Smooth muscle cell (in vitro differentiated cells): Measurements from ENCODE around the gene AFF3. TPM values are rescaled to one million over a fixed set of nuclear protein-coding genes. Genes with fewer than 3 reads are reported as not detected.

Experiments used
- DNase-seq: peaks from one replicate; lab custom pipeline; 2025; ENCODE audit not compliant: unreplicated experiment; lab: John Stamatoyannopoulos, UW
- H2AFZ ChIP-seq: fragments of 200-600 bp; sonication (generic); 2 replicates; pipeline ENCODE4 v1.6.0; 2016; ENCODE audit warnings: antibody characterized with exemption, low read depth, mild to moderate bottlenecking
- H3F3A ChIP-seq: fragments of 200-600 bp; sonication (generic); 2 replicates; pipeline ENCODE4 v1.6.0; 2017; ENCODE audit warnings: antibody characterized with exemption, low read depth
- H3K27ac ChIP-seq: fragments of 200-600 bp; sonication (generic); 2 replicates; pipeline ENCODE4 v1.5.1; 2016; ENCODE audit warnings: low read depth, mild to moderate bottlenecking
- H3K27me3 ChIP-seq: fragments of 200-600 bp; sonication (generic); 2 replicates; pipeline ENCODE4 v1.6.1; 2016; ENCODE audit warnings: low read depth, mild to moderate bottlenecking
- H3K36me3 ChIP-seq: fragments of 200-600 bp; sonication (generic); 2 replicates; pipeline ENCODE4 v1.5.1; 2016; ENCODE audit warnings: low read depth
- H3K4me1 ChIP-seq: fragments of 200-600 bp; sonication (generic); 2 replicates; pipeline ENCODE4 v1.5.1; 2016; ENCODE audit warnings: low read depth
- H3K4me2 ChIP-seq: fragments of 200-600 bp; sonication (generic); 2 replicates; pipeline ENCODE4 v1.6.0; 2016; ENCODE audit warnings: mild to moderate bottlenecking
- H3K4me3 ChIP-seq: fragments of 200-600 bp; sonication (generic); 2 replicates; pipeline ENCODE4 v1.5.1; 2016; ENCODE audit warnings: mild to moderate bottlenecking
- H3K79me2 ChIP-seq: fragments of 200-600 bp; sonication (generic); 2 replicates; pipeline ENCODE4 v1.6.0; 2016; ENCODE audit warnings: low read depth, mild to moderate bottlenecking
- H3K9ac ChIP-seq: fragments of 200-600 bp; sonication (generic); 2 replicates; pipeline ENCODE4 v1.6.0; 2016; ENCODE audit warnings: low read depth
- H3K9me3 ChIP-seq: fragments of 200-600 bp; sonication (generic); replicated peaks from 2 replicates; pipeline ENCODE4 v1.5.1; 2016; ENCODE audit warnings: low read depth
- H4K20me1 ChIP-seq: fragments of 200-600 bp; sonication (generic); 2 replicates; pipeline ENCODE4 v1.6.0; 2016; ENCODE audit warnings: low read depth
- CTCF ChIP-seq: fragments of 200-600 bp; sonication (generic); IDR thresholded peaks from 2 replicates; pipeline ENCODE4 v1.5.1; 2017; ENCODE audit warnings: borderline replicate concordance, mild to moderate bottlenecking, antibody characterized with exemption; ENCODE audit not compliant: insufficient read depth, poor library complexity, severe bottlenecking
- WGBS: methylation state at CpG from one replicate; pipeline ENCODE4 v1.1.7; 2016; ENCODE audit warnings: low lambda C conversion rate; 5-methylcytosine and 5-hydroxymethylcytosine counted together
- polyA plus RNA-seq: library from polyadenylated mRNA; unstranded; fragments of >200 nt; fragmentation: Nextera tagmentation; extraction: Ambion mirVana; gene quantifications from 2 replicates; pipeline ENCODE4 v1.2.1, GENCODE V29; 2016
- total RNA-seq: library from RNA; depleted of rRNA; stranded (reverse); fragments of >200 nt; gene quantifications from 2 replicates; pipeline ENCODE4 v1.2.3, GENCODE V29; 2014

The AFF3 gene
- total and polyA plus RNA-seq, 2 experiments from 2014 or later = 0.27 to 0.39 TPM

- no peaks in the 10 kb centered on the region for H3F3A ChIP-seq
- no peak overlapping the region for H3K4me2 ChIP-seq
- 87% methylated on average over 2 of the region's 2 CpGs for WGBS
- no peak for TF ChIP-seq CTCF
- no peaks in the 10 kb centered on the region for H3K79me2 ChIP-seq
- no peaks in the 10 kb centered on the region for H3K4me1 ChIP-seq
- no peak overlapping the region for H2AFZ ChIP-seq
- H3K9me3 ChIP-seq = no peaks in the 10 kb centered on the region
- no peak for DNase-seq
- no peak overlapping the region for H3K9ac ChIP-seq
- H3K4me3 ChIP-seq = no peak overlapping the region
- peaks cover 7% of the 10 kb centered on the region for H3K27me3 ChIP-seq
- no peaks in the 10 kb centered on the region for H4K20me1 ChIP-seq
- no peaks in the 10 kb centered on the region for H3K36me3 ChIP-seq
- no peak overlapping the region for H3K27ac ChIP-seq
Observed at GRCh38 chr2:99851089-99851488, 291.3 kb downstream of the AFF3 start.

GRCh38 chr2:99850084-99850710, 292.2 kb downstream of the AFF3 start:
- no peak for DNase-seq
- H3K9me3 ChIP-seq = no peaks in the 10 kb centered on the region
- no peak for TF ChIP-seq CTCF
- H3K4me2 ChIP-seq = no peak overlapping the region
- H4K20me1 ChIP-seq = no peaks in the 10 kb centered on the region
- 83% methylated on average over 5 of the region's 5 CpGs for WGBS
- H3F3A ChIP-seq = no peaks in the 10 kb centered on the region
- no peak overlapping the region for H3K4me3 ChIP-seq
- H3K4me1 ChIP-seq = no peaks in the 10 kb centered on the region
- no peak overlapping the region for H3K27ac ChIP-seq
- no peaks in the 10 kb centered on the region for H3K36me3 ChIP-seq
- H3K79me2 ChIP-seq = no peaks in the 10 kb centered on the region
- no peak overlapping the region for H3K9ac ChIP-seq
- no peak overlapping the region for H2AFZ ChIP-seq
- peaks cover 7% of the 10 kb centered on the region for H3K27me3 ChIP-seq

- Histone ChIP-seq H2AFZ (no peak overlapping the region), H3K36me3 (no peaks in the 10 kb centered on the region), H3K4me2 (no peak overlapping the region), H3K27ac (no peak overlapping the region), H4K20me1 (no peaks in the 10 kb centered on the region), H3K79me2 (no peaks in the 10 kb centered on the region), H3K9me3 (no peaks in the 10 kb centered on the region), H3F3A (no peaks in the 10 kb centered on the region), H3K4me3 (no peak overlapping the region), H3K27me3 (peaks cover 24% of the 10 kb centered on the region), H3K4me1 (no peaks in the 10 kb centered on the region), H3K9ac (no peak overlapping the region)
- WGBS = 96% methylated on average over 5 of the region's 5 CpGs
- TF ChIP-seq CTCF = no peak
- DNase-seq = no peak
Observed at GRCh38 chr2:99846462-99847107, 295.8 kb downstream of the AFF3 start.

- Histone ChIP-seq H4K20me1 (no peaks in the 10 kb centered on the region), H3K36me3 (no peaks in the 10 kb centered on the region), H3K79me2 (no peaks in the 10 kb centered on the region), H3K4me3 (no peak overlapping the region), H3K9ac (no peak overlapping the region), H3K27ac (no peak overlapping the region), H3K4me2 (no peak overlapping the region), H3K27me3 (peaks cover 34% of the 10 kb centered on the region), H3K4me1 (no peaks in the 10 kb centered on the region), H3K9me3 (no peaks in the 10 kb centered on the region), H3F3A (no peaks in the 10 kb centered on the region), H2AFZ (no peak overlapping the region)
- DNase-seq = no peak
- no peak for TF ChIP-seq CTCF
- WGBS = 51% methylated on average over 5 of the region's 5 CpGs
Observed at GRCh38 chr2:99845296-99845695, 297.1 kb downstream of the AFF3 start.
